ENCODE results near the gene CEP41.

DNA sequence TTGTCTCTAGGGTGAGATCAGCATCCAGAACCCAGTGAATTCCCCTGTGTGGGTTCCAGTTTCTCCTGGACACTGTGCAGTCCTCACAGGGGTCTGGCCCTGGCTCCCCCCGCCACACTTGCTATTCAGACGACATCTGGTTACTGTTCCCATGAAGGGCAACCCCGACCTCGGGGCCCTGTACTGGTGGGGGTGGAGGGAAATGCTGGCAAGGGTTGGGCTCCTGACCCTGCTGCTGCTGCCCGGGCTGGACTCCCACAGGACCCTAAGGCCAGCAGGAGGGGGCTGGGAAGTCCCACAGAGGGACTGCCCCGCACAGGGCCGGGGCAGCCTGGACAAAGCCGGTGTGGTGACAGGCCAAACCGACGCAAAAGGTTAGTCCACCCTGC is 61.3 kb downstream of the CEP41 start:
- TF ChIP-seq, protein P1, sequence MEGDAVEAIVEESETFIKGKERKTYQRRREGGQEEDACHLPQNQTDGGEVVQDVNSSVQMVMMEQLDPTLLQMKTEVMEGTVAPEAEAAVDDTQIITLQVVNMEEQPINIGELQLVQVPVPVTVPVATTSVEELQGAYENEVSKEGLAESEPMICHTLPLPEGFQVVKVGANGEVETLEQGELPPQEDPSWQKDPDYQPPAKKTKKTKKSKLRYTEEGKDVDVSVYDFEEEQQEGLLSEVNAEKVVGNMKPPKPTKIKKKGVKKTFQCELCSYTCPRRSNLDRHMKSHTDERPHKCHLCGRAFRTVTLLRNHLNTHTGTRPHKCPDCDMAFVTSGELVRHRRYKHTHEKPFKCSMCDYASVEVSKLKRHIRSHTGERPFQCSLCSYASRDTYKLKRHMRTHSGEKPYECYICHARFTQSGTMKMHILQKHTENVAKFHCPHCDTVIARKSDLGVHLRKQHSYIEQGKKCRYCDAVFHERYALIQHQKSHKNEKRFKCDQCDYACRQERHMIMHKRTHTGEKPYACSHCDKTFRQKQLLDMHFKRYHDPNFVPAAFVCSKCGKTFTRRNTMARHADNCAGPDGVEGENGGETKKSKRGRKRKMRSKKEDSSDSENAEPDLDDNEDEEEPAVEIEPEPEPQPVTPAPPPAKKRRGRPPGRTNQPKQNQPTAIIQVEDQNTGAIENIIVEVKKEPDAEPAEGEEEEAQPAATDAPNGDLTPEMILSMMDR (IDR thresholded peaks at IDR 0.05) = no peak
- no peak for TF ChIP-seq POLR2A (IDR thresholded peaks at IDR 0.05)

All from lower leg skin (tissue), 3 donors.